Calu3 (cell line): ENCODE data around the gene DCD. TPM values are rescaled to one million over a fixed set of nuclear protein-coding genes. Genes with fewer than 3 reads are reported as not detected.
"Not testable (repeated sequence)": the region's sequence is repeated elsewhere in the genome, so short reads cannot be mapped to it uniquely, and the experiment has no call there.

Experiments
- BruUV-seq: library from RNA; stranded (reverse); fragments of 400-500 nt; replicated peaks from 2 replicates; lab custom pipeline; 2021; lab: Mats Ljungman, UMichigan
- CTCF ChIA-PET: fragments of 300-600 bp; sonication (Branson Sonifier 250); formaldehyde crosslinking; loops from one replicate; lab custom pipeline; 2022; ENCODE audit warnings: antibody characterized with exemption; lab: Charles Lee
- DNase-seq: peaks from one replicate; pipeline ENCODE4 v3.0.0; 2022
- H3K27ac Mint-ChIP-seq: one replicate; pipeline ENCODE4 v1.8.0; 2022; ENCODE audit warnings: mixed read lengths; ENCODE audit not compliant: unreplicated experiment
- H3K27me3 Mint-ChIP-seq: one replicate; pipeline ENCODE4 v1.8.0; 2022; ENCODE audit warnings: mixed read lengths; ENCODE audit not compliant: unreplicated experiment
- H3K36me3 Mint-ChIP-seq: one replicate; pipeline ENCODE4 v1.8.0; 2022; ENCODE audit warnings: mild to moderate bottlenecking, moderate library complexity, mixed read lengths; ENCODE audit not compliant: insufficient read depth, unreplicated experiment
- H3K4me1 Mint-ChIP-seq: one replicate; pipeline ENCODE4 v1.8.0; 2022; ENCODE audit warnings: mild to moderate bottlenecking, low read depth, mixed read lengths; ENCODE audit not compliant: unreplicated experiment
- H3K4me3 Mint-ChIP-seq: one replicate; pipeline ENCODE4 v1.8.0; 2022; ENCODE audit warnings: mild to moderate bottlenecking, low read depth, moderate library complexity, mixed read lengths; ENCODE audit not compliant: unreplicated experiment
- H3K9me3 Mint-ChIP-seq: one replicate; pipeline ENCODE4 v1.8.0; 2022; ENCODE audit warnings: low read depth, mixed read lengths; ENCODE audit not compliant: unreplicated experiment
- CTCF ChIP-seq: fragments of 200-600 bp; IDR thresholded peaks from one replicate; pipeline ENCODE4 v1.8.0; 2022; ENCODE audit warnings: antibody characterized with exemption; ENCODE audit not compliant: unreplicated experiment
- intact Hi-C: fragments of 100-400 bp; cut with micrococcal nuclease; formaldehyde crosslinking; loops from one replicate; pipeline ENCODE4 v1.10.0; 2022; ENCODE audit not compliant: unreplicated experiment
- total RNA-seq: library from RNA; stranded (reverse); gene quantifications from 2 replicates; pipeline ENCODE4 v1.2.3, GENCODE V29; 2022

DCD gene
- total RNA-seq, 1 experiment from 2014 or later: not detected

- CTCF ChIA-PET: no interaction called here
- Mint-ChIP-seq H3K27ac (no peak overlapping the region), H3K27me3 (peaks cover 56% of the 10 kb centered on the region), H3K4me3 (no peak overlapping the region), H3K9me3 (no peaks in the 10 kb centered on the region), H3K36me3 (no peaks in the 10 kb centered on the region), H3K4me1 (no peaks in the 10 kb centered on the region)
- DNase-seq: no peak
- intact Hi-C loops: no loop called here
- TF ChIP-seq CTCF: no peak
- no TSS peak for BruUV-seq
These were observed 6.6 kb downstream of the DCD start for GRCh38 chr12:54641554-54641953.

GRCh38 chr12:54641089-54641488 lies 7.1 kb downstream of the DCD start:
- no peak overlapping the region for H3K4me3 Mint-ChIP-seq
- no peaks in the 10 kb centered on the region for H3K4me1 Mint-ChIP-seq
- TF ChIP-seq CTCF: no peak
- no peaks in the 10 kb centered on the region for H3K36me3 Mint-ChIP-seq
- DNase-seq: no peak
- intact Hi-C loops: no loop called here
- peaks cover 56% of the 10 kb centered on the region for H3K27me3 Mint-ChIP-seq
- H3K9me3 Mint-ChIP-seq: no peaks in the 10 kb centered on the region
- no TSS peak for BruUV-seq
- CTCF ChIA-PET: no interaction called here
- no peak overlapping the region for H3K27ac Mint-ChIP-seq

- DNase-seq, intact Hi-C loops, H3K27ac Mint-ChIP-seq, H3K36me3 Mint-ChIP-seq, H3K4me3 Mint-ChIP-seq, H3K4me1 Mint-ChIP-seq, H3K9me3 Mint-ChIP-seq, CTCF ChIA-PET, BruUV-seq: not testable (repeated sequence)
- peaks cover 56% of the 10 kb centered on the region for H3K27me3 Mint-ChIP-seq
These were observed 9.1 kb downstream of the DCD start for GRCh38 chr12:54639112-54639511.

- H3K36me3 Mint-ChIP-seq: no peaks in the 10 kb centered on the region
- CTCF ChIA-PET: interaction anchor here (0.6 kb wide), 1 partner anchor 1556 kb away, joined by 3 read pairs; no protein-coding TSS in a partner anchor
- no peak within 1 kb of the TSS for H3K27ac Mint-ChIP-seq
- no peaks in the 10 kb centered on the region for H3K9me3 Mint-ChIP-seq
- no peak within 1 kb of the TSS for H3K4me3 Mint-ChIP-seq
- H3K27me3 Mint-ChIP-seq: peaks cover 64% of the 10 kb centered on the region
- BruUV-seq: no TSS peak
- H3K4me1 Mint-ChIP-seq: no peaks in the 10 kb centered on the region
- intact Hi-C loops: no loop called here
- DNase-seq: no peak
- TF ChIP-seq CTCF: no peak
These were observed 13.4 kb downstream of the DCD start, which contains the start of gene LACRT for GRCh38 chr12:54634795-54635194. LACRT (minus strand) TSS chr12:54634895; CDS start chr12:54634841, 54 bp downstream.

- CTCF ChIA-PET: interaction anchor here (0.6 kb wide), 1 partner anchor 83 kb away, joined by 5 read pairs; no protein-coding TSS in a partner anchor
- no peaks in the 10 kb centered on the region for H3K36me3 Mint-ChIP-seq
- BruUV-seq: no TSS peak
- H3K4me1 Mint-ChIP-seq: no peaks in the 10 kb centered on the region
- H3K27ac Mint-ChIP-seq: no peak overlapping the region
- H3K4me3 Mint-ChIP-seq: no peak overlapping the region
- H3K9me3 Mint-ChIP-seq: peaks cover 6% of the 10 kb centered on the region
- H3K27me3 Mint-ChIP-seq: peaks cover 83% of the 10 kb centered on the region
- TF ChIP-seq CTCF: no peak
- intact Hi-C loops: no loop called here
- no peak for DNase-seq
These were observed 16.0 kb downstream of the DCD start for GRCh38 chr12:54631988-54632728.
